WTC11 (cell line): ENCODE results near the gene TMEM214. TPM values are rescaled to one million over a fixed set of nuclear protein-coding genes. Genes with fewer than 3 reads are reported as not detected.

ENCODE experiments used
- ATAC-seq: fragments of 200-7000 bp; cut with Tn5 transposase; 2 replicates; pipeline ENCODE4 v1.10.0; 2021; ENCODE audit warnings: mild to moderate bottlenecking, moderate library complexity
- CTCF ChIA-PET: fragments of 300-600 bp; sonication (Branson Sonifier 250); formaldehyde crosslinking; loops from one replicate; lab custom pipeline; 2021; ENCODE audit warnings: antibody characterized with exemption; lab: Charles Lee
- POLR2A ChIA-PET: fragments of 350-600 bp; sonication (Branson Sonifier 250); formaldehyde crosslinking; loops from one replicate; lab custom pipeline; 2021; ENCODE audit warnings: antibody characterized with exemption; lab: Charles Lee
- DNase-seq: peaks from one replicate; pipeline ENCODE4 v3.0.0; 2021; ENCODE audit warnings: low spot score
- H3K27ac Mint-ChIP-seq: 2 replicates; pipeline ENCODE4 v1.8.0; 2021; ENCODE audit warnings: mixed read lengths
- H3K27me3 Mint-ChIP-seq: 2 replicates; pipeline ENCODE4 v1.8.0; 2021; ENCODE audit warnings: low read depth, mild to moderate bottlenecking, moderate library complexity, mixed read lengths
- H3K36me3 Mint-ChIP-seq: 2 replicates; pipeline ENCODE4 v1.8.0; 2021; ENCODE audit warnings: mixed read lengths
- H3K4me1 Mint-ChIP-seq: 2 replicates; pipeline ENCODE4 v1.8.0; 2022; ENCODE audit warnings: mixed read lengths
- H3K4me3 Mint-ChIP-seq: 2 replicates; pipeline ENCODE4 v1.8.0; 2021; ENCODE audit warnings: mild to moderate bottlenecking, moderate library complexity, mixed read lengths
- H3K9me3 Mint-ChIP-seq: 2 replicates; pipeline ENCODE4 v1.8.0; 2021; ENCODE audit warnings: mixed read lengths
- ATF1 ChIP-seq: sonication (generic); formaldehyde crosslinking; IDR thresholded peaks from 2 replicates; pipeline ENCODE4 v1.8.1; 2023; ENCODE audit warnings: mild to moderate bottlenecking, moderate library complexity, missing genetic modification reagents
- CDX4 ChIP-seq: fragments of 250-450 bp; sonication (Bioruptor Pico); IDR thresholded peaks from 2 replicates; pipeline ENCODE4 v1.9.0; 2021; ENCODE audit warnings: moderate library complexity, mild to moderate bottlenecking, inconsistent platforms, borderline replicate concordance
- CREB1 ChIP-seq: sonication (generic); formaldehyde crosslinking; IDR thresholded peaks from 2 replicates; pipeline ENCODE4 v1.8.0; 2023; ENCODE audit warnings: mild to moderate bottlenecking, missing genetic modification reagents
- E2F5 ChIP-seq: sonication (generic); formaldehyde crosslinking; IDR thresholded peaks from 2 replicates; pipeline ENCODE4 v1.8.1; 2022; ENCODE audit warnings: mild to moderate bottlenecking, moderate library complexity, missing genetic modification reagents
- ERG ChIP-seq: fragments of 250-450 bp; sonication (Bioruptor Pico); IDR thresholded peaks from 2 replicates; pipeline ENCODE4 v1.8.0; 2021; ENCODE audit warnings: mild to moderate bottlenecking
- ETV6 ChIP-seq: sonication (generic); formaldehyde crosslinking; IDR thresholded peaks from 2 replicates; pipeline ENCODE4 v1.8.1; 2022; ENCODE audit warnings: mild to moderate bottlenecking, missing genetic modification reagents
- FOXP4 ChIP-seq: sonication (generic); formaldehyde crosslinking; IDR thresholded peaks from 2 replicates; pipeline ENCODE4 v1.8.0; 2022; ENCODE audit warnings: mild to moderate bottlenecking, missing genetic modification reagents
- GABPB1 ChIP-seq: sonication (generic); formaldehyde crosslinking; IDR thresholded peaks from 2 replicates; pipeline ENCODE4 v1.8.1; 2023; ENCODE audit warnings: mild to moderate bottlenecking, missing genetic modification reagents
- IRF2 ChIP-seq: sonication (generic); formaldehyde crosslinking; IDR thresholded peaks from 2 replicates; pipeline ENCODE4 v1.8.0; 2022; ENCODE audit warnings: low read depth, missing genetic modification reagents, borderline replicate concordance
- NFE2L1 ChIP-seq: sonication (generic); formaldehyde crosslinking; IDR thresholded peaks from 2 replicates; pipeline ENCODE4 v1.8.1; 2023; ENCODE audit warnings: missing genetic modification reagents
- TCF7 ChIP-seq: sonication (generic); formaldehyde crosslinking; IDR thresholded peaks from 2 replicates; pipeline ENCODE4 v1.8.0; 2022; ENCODE audit warnings: mild to moderate bottlenecking, low read depth, missing genetic modification reagents, moderate library complexity
- TEAD1 ChIP-seq: sonication (generic); formaldehyde crosslinking; IDR thresholded peaks from 2 replicates; pipeline ENCODE4 v1.8.0; 2022; ENCODE audit warnings: mild to moderate bottlenecking, missing genetic modification reagents
- TP53 ChIP-seq: sonication (generic); formaldehyde crosslinking; IDR thresholded peaks from 2 replicates; pipeline ENCODE4 v1.8.1; 2023; ENCODE audit warnings: mild to moderate bottlenecking, missing genetic modification reagents
- USF1 ChIP-seq: sonication (generic); formaldehyde crosslinking; IDR thresholded peaks from 2 replicates; pipeline ENCODE4 v1.8.0; 2022; ENCODE audit warnings: mild to moderate bottlenecking, missing genetic modification reagents
- ZMAT4 ChIP-seq: fragments of 250-450 bp; sonication (Bioruptor Pico); IDR thresholded peaks from 2 replicates; pipeline ENCODE4 v1.9.0; 2021; ENCODE audit warnings: mild to moderate bottlenecking
- ZNF281 ChIP-seq: sonication (generic); formaldehyde crosslinking; IDR thresholded peaks from 2 replicates; pipeline ENCODE4 v1.8.0; 2023; ENCODE audit warnings: mild to moderate bottlenecking, missing genetic modification reagents
- ZNF396 ChIP-seq: fragments of 250-450 bp; sonication (Bioruptor Pico); IDR thresholded peaks from 2 replicates; pipeline ENCODE4 v1.8.0; 2021; ENCODE audit warnings: mild to moderate bottlenecking, moderate library complexity, borderline replicate concordance
- ZNF512 ChIP-seq: sonication (generic); formaldehyde crosslinking; IDR thresholded peaks from 2 replicates; pipeline ENCODE4 v1.8.1; 2022; ENCODE audit warnings: missing genetic modification reagents, borderline replicate concordance
- ZNF532 ChIP-seq: fragments of 250-450 bp; sonication (Bioruptor Pico); IDR thresholded peaks from 2 replicates; pipeline ENCODE4 v1.9.0; 2021; ENCODE audit warnings: mild to moderate bottlenecking, borderline replicate concordance
- total RNA-seq: library from RNA; stranded (reverse); gene quantifications from 3 replicates; pipeline ENCODE4 v1.2.3, GENCODE V29; 2021

The TMEM214 gene
- total RNA-seq, 1 experiment from 2014 or later = 57.1 TPM

GRCh38 chr2:26998323-26998722 lies 34.4 kb upstream of the TMEM214 start:
- POLR2A ChIA-PET = no interaction called here
- TF ChIP-seq NFE2L1 (CRISPR knock-in tag) (no peak), TCF7 (no peak), E2F5 (CRISPR knock-in tag) (no peak), TEAD1 (no peak), ZNF512 (CRISPR knock-in tag) (no peak), FOXP4 (CRISPR knock-in tag) (no peak), ETV6 (no peak), GABPB1 (CRISPR knock-in tag) (no peak), TP53 (CRISPR knock-in tag) (no peak), USF1 (CRISPR knock-in tag) (no peak), ATF1 (CRISPR knock-in tag) (no peak), IRF2 (CRISPR knock-in tag) (no peak)

GRCh38 chr2:27000228-27000627 lies 32.5 kb upstream of the TMEM214 start:
- CTCF ChIA-PET = interaction anchor here (1.0 kb wide), 1 partner anchor 17 kb away, joined by 7 read pairs; no protein-coding TSS in a partner anchor
- no peak for TF ChIP-seq ZNF281 (CRISPR knock-in tag)
- TF ChIP-seq CDX4 = no peak
- no peak for TF ChIP-seq ERG (CRISPR knock-in tag)
- no peak for TF ChIP-seq CREB1 (CRISPR knock-in tag)
- TF ChIP-seq GABPB1 (CRISPR knock-in tag) = no peak
- TF ChIP-seq ZNF396 (CRISPR knock-in tag) = no peak
- no peak for TF ChIP-seq NFE2L1 (CRISPR knock-in tag)
- TF ChIP-seq ZNF532 = no peak
- no peak for TF ChIP-seq ZMAT4 (CRISPR knock-in tag)

More at GRCh38 chr2:26998323-26998722, 34.4 kb upstream of the TMEM214 start:
- Mint-ChIP-seq H3K27ac (no peak overlapping the region), H3K4me3 (no peak overlapping the region), H3K36me3 (no peaks in the 10 kb centered on the region), H3K27me3 (no peaks in the 10 kb centered on the region; the same call in 1 of the 2 replicates), H3K9me3 (no peaks in the 10 kb centered on the region), H3K4me1 (peaks cover 6% of the 10 kb centered on the region)
- DNase-seq (no peak), ATAC-seq (no peak)
- CTCF ChIA-PET = interaction anchor here (1.7 to 2.8 kb wide), 2 partner anchors 18 to 36 kb away, joined by 13 to 18 read pairs; no protein-coding TSS in a partner anchor

More at GRCh38 chr2:27000228-27000627, 32.5 kb upstream of the TMEM214 start:
- H3K9me3 Mint-ChIP-seq = no peaks in the 10 kb centered on the region
- H3K36me3 Mint-ChIP-seq = no peaks in the 10 kb centered on the region
- DNase-seq = no peak
- no peaks in the 10 kb centered on the region; the same call in 1 of the 2 replicates for H3K27me3 Mint-ChIP-seq
- POLR2A ChIA-PET = no interaction called here
- H3K4me3 Mint-ChIP-seq = no peak overlapping the region
- H3K4me1 Mint-ChIP-seq = peaks cover 6% of the 10 kb centered on the region
- H3K27ac Mint-ChIP-seq = no peak overlapping the region
- ATAC-seq = no peak
